ENCODE measurements around the gene CSF2.
"Not testable (repeated sequence)": the region's sequence is repeated elsewhere in the genome, so short reads cannot be mapped to it uniquely, and the experiment has no call there.

Gene CSF2

DNA sequence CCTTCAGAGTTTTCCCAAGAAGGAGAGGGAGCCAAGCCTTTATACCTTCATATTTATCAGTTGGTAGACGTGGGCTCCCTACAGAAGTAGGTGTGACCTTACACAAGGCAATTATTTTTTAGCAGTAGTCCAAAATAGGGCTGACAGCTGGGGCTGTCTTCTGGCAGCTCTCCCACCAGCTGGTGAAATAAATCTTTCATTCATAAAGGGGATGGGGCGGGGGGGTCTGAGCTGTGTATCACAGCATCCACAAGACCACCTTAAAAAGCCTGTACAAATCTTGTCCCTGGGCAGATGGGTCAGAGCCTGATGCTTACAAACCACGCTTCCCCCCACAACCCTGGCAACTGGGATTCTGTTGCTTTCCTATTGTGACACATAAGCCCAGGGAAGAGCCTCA, 19.7 kb downstream of the CSF2 start:
- DNase-seq, result no peak

DNA sequence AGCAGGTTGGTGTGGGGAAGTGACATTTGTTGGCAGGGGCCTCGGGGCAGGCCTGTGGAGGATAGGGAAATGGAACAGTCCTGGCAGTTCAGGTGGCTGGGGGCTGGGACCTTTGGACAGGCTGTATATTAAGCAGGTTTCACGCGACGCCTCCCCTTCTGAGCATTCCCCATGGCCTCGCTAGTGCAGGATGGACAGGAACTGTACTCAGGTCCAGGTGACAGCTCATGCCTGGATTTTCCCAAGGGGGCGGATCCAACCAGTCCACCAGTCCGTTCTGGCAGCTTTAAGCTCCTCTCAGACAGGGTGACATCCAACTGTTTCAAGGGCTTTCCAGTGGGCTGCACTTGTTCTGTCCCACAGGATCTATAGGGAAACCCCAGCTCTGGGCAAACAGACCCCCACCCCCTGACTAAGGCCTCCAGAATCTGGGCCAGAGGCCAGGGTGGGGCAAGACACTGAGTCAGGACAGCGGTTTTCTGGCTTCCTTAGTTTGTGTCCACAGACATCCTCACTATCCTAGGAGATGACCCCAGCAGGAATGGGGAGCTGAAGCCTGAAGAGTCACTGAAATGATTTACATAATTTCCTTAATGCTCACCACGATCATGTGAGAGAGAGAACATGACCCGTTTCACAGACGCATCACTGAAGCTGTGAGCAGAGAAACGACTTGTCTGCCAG, 20.9 kb downstream of the CSF2 start:
- DNase-seq, result no peak

DNA sequence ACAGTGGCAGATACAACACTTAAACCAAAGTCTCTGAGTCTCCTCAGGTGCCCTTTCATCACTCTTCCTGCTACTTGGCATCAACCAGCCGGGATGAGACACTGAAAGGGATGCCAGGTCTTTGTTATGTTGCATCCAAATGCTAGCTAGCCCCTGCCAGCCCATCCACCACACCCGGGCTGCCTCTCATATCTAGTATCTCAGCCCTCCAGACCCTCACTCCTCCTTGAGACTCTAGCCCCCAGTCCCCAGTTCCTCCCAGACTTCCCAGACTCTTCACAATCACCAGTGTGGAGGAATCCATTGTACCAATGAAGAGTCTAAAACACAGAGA, 21.5 kb downstream of the CSF2 start:
- DNase-seq, result no peak

DNA sequence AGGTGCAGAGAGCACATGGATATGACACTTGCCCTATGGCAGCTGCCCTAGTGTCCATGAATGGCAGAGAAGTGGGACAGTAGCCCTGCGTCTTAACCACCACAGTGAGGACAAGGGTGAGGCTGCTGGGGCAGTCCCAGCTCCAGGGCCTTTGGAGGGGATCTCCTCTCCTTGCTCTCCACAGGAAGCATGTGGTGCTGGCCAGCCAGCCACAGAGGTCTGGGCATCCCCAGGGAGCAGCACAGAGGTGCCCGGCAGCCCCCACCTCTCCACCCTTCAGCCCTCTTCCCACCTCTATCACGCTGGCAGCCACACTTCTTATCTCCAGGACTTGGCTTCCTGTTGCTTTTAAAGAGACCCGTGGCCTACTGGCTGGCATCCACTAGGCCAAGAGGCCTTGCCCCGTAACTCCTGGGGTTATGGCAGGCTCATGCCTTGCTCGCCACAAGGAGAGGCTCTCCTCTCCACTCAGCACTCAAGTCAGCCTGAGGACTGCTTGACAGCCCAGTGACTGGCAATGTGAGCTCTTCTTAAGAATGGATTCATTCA, 21.9 kb downstream of the CSF2 start:
- DNase-seq, result no peak

DNA sequence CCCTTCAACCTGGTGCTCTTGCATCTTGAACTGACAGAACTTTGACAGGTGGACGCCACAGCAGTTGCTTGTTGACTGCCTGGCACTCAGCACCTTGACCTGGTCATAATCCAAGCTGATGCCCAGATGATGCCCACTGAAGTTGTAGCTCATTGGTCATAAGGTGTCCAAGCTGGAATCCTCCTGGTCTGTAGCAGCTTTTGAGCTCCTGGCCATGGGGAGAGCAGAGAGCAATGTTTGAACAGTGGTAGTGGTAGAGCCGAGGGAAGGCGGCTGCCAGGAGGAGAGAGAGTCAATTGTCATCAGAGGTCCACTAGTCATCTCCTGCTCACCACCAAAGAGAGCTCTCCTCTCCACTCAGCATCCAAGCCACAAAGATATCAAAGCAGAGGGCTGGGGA, 23.3 kb downstream of the CSF2 start:
- DNase-seq, result no peak

DNA sequence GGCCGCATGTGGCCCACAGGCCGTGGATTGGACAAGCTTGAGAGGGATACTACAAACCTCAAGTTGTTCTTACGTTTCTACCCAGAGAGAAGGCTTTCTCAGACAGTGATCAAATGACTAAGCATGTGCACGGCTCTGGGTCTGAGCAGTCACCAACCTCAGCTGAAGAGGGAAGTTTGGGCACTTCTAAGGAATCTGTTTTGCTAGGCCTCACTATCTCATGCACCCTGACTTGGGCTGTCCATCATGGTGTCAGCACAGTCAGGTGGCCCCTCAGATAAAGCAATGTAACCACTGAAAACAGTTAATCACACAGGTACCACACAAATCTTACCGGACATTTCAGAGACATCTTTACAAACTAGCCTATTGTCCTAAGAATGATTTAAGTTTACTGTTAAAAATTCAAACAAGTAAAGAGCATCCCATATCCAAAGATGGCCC, 24.6 kb downstream of the CSF2 start:
- DNase-seq, result no peak

DNA sequence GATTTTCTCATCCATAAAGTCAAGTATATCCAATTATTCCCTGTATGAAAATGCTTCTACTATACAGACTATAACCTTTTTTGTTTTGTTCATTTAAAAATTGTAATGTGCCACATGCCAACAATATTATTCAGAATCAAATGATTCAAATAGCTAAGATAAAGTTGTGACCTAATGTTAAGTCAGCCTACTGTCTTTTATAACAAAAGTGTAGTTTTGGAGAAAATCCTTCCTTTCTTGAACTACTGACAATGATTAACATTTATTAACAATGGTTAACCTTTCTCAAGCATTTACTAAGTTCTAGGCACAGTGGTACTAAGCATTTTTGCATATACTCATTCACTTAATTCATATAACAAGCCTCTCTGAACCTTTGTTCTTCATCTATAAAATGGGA, 25.0 kb downstream of the CSF2 start:
- no peak for DNase-seq

DNA sequence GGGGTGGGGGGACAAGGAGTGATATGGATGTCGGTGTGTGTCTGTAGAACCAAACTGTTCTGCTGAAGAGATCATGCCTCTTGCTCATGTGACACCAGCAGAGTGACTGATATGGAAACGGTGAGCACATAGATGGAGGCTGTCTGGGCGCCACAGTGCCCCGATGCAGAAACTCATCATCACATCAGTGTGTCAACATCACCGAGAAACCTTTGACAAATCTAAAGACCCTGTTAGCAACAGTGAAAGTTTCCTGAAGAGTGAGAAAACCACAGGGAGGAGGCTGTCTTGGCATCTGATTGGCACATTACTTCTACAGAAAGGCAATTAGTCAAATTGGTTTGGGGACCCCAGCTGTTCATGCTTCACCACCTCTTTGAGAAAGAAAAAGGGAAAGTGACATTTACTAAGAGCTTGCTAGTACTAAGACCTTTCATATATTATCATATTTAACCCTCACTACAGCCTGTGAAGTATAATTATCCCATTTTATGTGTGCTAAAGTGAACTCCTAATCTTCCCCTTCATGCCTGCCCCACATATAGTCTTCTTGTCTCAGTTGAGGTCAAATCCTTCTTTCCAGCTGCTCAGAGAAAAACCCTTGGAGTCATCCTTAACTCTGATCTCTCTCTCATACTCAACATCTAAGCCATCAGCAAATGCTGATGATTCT, 25.6 kb downstream of the CSF2 start:
- no peak for DNase-seq

DNA sequence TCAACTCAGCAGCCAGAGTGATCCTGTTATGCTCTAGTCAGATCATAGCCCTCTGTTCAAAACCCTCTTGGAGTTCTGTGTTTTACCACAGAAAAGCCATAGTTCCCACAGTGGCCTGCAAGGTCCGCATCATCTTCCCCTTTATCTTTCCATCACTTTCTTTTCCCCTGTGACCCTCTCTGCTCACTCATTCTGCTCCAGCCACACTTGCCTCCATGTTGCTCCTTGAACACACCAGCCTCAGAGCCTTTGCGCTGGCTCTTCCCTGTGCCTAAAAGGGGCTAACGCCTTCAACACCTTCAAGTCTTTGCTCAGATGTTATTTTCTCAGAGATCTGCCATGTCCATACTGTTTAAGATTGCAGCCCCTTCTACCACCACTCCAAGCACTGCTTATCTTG, 26.3 kb downstream of the CSF2 start:
- DNase-seq, result no peak

DNA sequence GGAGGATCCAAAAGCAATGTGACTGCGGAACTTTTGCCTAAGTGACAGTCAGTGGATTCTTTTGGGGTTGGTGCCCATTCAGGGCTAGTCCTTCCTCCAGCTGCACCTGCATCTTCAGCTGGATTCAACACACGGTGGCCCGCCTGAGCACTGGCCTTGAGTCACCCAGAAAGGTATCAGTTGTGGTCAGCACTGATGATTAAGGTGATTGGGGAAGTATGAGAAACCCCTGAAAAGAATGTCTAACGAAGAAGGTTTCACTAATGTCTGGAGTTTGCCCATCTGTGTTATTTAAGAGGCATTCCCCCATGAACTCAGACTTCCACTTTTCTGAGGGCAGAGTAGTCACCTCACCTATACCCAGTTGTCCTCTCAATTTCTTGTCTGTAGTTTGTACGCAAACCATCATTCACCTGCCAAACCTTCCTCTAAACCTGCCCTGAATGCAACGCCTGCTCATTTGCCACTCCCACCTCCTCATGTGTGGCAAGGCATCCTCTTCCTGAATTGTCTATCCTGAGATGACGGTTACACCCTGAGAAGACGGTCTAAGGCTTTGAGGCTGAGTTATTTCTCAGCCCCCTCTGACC, 27.2 kb downstream of the CSF2 start:
- no peak for DNase-seq

DNA sequence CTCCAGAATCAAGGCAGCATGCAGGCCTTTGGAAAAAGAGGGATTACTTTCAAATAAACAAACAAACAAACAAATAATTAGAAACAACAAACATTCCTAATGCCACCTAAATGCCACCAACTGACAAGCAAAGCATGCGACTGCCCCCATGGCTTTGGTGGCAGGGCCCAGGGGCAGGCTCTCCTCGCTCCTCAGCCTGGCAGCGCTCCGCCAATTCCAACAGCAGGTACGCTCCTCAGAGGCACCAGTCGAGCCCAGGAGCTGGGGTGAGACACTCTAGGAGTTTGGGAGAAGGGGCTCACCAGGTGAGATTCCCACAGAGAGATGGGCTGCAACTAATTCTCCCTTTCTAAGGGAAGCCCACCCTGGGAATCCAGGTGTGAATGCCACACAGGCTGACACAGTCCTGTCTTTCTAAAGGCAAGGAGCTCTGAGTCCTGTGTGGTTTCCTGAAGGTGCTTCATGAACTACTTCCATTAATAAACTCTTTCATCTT, 27.8 kb downstream of the CSF2 start:
- DNase-seq, result no peak

DNA sequence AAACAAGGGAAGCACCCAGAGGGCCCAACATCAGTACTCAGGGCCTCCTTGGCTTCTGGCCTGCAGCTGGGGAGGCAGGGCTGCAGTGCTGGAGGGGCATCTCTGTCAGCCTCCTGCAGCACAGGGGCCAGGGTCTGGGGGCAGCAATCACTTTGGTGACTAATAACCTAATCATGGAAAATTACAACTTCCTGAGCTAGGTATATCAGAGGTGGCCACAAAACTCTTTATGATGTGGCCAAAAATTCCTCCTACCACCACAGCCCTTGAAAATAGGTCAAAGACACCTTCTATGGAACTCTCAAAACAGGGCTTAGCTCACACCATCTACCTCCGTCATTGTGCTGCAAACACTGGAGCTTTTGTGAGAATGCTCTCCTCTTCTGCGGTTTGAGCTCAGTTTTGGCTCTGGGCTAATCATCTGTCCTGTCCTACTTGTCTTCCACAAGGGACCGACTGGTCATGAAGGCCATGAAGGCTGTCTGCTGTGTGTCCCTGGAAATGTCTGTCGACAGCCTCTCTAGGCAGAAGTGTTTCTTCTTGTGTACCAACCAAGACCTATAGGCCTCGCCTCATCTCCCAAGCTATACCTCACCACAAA, 28.6 kb downstream of the CSF2 start:
- DNase-seq, result no peak

DNA sequence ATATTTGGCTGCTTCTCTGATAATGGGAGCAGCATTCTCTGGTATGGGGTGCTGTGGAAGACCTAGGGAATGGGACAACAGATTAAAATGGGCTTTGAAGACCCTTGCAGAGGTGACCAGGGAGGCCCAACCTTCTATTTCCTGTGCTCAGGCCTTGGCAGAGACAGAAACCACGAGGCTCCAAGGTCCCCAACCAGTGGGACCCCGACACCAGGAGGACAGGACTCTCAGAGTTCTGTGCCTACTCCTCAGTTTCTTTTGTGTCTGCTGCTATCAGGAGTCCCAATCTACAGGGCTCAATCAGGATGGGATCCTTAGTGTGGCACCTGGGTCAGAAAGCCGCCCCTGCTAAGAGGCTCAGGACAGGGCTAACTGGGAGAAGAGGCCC, 29.3 kb downstream of the CSF2 start:
- DNase-seq, result no peak

DNA sequence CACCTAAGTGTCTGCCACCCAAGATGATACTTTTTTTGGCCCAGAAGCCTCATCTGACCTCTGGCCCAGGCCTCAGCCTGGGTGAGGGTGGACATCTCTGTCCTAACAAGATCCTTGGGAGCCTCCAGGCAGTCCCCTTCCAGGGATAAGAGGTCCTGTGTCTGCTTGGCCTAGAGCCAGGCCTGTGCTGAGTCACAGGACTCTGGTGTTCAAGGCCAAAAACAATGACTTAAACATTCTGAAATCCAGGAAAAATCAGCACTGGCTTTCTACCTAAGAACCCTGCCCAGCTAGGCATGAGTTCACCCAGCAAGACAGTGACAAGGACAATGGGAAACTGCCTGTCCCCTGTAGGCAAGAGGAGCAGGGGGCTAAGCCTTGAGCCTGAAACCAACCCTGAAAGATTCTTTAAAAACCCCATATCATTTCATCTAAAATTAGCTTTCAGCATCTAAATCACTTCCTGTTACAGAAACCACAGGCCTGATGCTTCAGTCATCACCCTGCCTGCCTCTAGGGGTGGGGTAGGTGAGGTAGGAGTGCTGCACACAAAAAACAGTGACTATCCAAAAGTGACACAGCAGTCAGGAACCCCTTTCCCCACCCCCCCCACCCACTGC, 29.9 kb downstream of the CSF2 start:
- DNase-seq, result peak; percentile 21 to 22

DNA sequence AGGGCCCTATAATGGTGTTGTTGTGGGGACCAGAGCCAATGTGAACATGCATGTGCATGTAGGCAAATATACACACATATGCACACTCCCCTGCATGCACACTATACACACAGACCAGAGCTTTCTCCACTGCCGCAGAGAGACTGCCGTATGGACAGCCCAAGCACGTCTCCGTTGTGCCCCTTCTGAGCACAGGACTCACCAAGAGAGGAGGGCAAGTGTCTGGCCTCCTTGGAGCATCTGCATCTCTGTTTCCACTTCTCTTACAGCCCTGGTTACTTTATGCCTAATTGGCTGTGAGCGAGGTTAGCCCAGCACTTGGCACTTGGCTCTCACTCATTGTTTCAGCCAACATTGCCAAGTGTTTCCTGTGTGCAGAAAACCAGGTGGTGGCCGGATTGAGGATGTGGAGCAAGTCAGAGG, 30.4 kb downstream of the CSF2 start:
- DNase-seq, result no peak

DNA sequence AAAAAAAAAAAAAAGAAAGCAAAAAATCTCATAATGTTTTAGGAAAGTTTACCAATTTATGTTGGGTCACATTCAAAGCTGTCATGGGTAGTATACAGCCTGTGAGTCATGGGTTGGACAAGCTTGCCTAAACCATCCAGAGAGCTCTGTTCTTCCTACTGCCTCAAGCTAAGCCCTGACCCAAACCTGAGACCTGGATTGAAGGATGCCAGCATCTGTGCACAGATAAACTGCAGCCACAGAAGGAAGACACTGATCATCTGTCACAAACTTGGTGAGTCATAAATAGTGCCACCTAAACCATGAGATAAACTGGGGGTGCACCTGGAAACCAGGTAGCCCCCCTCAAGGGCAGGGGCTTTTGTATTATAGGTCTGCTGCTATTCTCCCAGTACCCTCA, 31.0 kb downstream of the CSF2 start:
- DNase-seq, result no peak

DNA sequence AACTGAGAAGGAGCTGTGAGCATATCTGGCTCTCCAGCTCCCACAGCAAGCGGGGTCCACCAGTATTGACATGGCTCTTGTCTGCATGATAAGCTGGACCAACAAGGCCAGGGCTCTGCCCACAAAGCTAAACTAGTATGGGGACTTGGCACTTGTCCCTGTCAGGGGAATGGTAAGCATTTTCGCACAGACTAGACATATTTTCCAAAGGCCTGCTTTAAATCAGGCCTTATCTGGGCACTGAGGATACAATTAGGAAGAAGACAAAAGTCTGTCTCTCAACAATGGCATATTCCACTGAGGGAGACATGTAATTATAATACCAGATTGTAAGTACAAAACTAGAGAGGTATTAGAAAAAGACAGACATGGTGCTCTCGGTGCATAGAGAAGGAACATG, 32.1 kb downstream of the CSF2 start:
- DNase-seq, result no peak

DNA sequence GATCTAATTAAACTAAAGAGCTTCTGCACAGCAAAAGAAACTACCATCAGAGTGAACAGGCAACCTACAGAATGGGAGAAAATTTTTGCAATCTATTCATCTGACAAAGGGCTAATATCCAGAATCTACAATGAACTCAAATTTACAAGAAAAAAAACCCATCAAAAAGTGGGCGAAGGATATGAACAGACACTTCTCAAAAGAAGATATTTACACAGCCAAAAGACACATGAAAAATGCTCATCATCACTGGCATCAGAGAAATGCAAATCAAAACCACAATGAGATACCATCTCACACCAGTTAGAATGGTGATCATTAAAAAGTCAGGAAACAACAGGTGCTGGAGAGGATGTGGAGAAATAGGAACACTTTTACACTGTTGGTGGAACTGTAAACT, 34.9 kb downstream of the CSF2 start:
- DNase-seq, result not testable (repeated sequence)

DNA sequence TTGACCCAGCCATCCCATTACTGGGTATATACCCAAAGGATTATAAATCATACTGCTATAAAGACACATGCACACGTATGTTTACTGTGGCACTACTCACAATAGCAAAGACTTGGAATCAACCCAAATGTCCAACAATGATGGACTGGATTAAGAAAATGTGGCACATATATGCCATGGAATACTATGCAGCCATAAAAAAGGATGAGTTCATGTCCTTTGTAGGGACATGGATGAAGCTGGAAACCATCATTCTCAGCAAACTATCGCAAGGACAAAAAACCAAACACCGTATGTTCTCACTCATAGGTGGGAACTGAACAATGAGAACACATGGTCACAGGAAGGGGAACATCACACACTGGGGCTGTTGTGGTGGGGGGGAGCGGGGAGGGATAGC, 35.4 kb downstream of the CSF2 start:
- not testable (repeated sequence) for DNase-seq

DNA sequence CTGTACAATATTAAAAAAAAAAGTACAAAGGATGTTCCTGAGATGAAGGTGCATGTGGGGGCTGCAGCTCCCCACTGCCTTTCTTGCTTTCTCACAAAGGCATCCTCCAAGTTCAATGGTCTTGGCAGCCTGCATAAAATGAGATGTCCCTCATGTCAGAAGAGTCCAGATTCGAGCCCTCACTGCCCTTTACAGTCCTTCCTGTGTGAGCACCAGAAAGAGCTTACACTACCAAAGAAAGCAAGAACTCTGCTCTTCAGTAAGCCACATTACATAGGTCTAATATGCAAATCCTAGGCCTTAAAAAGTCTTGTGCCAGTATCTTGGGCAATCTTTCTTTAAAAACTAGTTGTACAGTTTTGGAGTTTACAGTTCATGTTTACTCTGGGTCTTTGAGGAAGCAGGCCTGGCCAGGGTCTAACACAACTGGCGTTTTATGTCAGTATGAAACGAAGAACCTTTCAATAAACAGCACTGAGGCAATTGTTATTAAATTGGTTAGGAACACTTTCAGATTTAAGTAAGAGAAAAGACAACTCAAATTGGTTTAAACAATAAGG, 36.0 kb downstream of the CSF2 start:
- DNase-seq, result no peak

DNA sequence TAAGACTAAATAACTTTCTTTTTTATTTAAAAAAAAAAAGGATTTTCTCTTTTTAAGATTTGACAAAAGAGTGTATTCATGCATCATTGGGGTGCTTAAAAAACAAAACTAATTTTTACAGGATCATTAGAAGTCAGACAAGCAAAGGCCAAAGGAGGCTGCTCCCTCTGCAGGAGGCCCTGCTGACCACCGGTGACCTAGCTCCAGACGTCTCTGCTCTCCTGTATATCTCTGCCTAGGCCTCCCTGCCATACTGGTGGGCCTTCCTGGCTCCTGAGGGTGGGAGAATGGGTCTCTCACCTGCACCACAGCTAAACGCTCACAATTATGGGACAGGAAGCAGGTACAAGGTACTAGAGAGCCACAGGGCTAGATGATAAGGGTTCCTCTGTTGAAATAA, 36.6 kb downstream of the CSF2 start:
- DNase-seq, result no peak

DNA sequence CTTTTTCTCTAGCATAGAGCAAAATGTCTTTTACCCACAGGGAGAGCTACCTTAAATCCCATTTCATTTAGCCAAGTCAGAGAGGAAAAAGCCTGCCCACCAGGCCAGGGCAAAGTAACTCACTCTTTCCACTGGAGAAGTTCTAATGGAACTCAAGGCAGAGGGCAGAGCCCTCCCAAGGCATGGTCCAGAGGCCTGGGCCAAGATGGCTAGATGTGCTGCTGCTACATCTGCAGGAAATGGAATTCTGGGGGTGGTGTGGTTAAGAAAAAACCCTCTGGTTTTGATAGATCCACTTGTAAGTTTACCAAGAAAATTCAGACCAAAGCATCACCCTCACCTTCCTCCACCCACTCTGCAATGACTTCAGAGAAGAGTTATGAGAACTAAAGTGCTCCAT, 37.3 kb downstream of the CSF2 start:
- DNase-seq, result no peak

DNA sequence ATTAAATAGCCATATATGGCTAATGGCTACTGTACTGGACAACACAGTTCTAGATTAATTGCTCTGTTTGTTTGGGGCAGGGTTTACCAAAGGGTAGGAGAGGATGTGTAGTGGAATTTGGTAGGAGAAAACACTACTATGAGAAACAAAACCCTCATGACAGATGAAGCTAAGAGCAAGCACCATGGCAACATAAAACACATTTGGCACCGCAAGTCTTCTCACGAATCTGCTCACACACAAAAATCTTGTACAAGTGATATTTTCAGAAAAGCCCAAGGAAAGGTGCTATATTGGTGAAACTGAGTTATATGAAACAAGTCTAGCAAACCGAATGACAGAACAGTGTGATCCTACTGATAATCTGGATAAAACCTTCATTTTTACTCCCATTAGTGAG, 38.5 kb downstream of the CSF2 start:
- DNase-seq, result no peak

Data from AML-193 (cell line).